OCI-LY3 (cell line): Measurements from ENCODE around the gene SRRM4.

Experiments
- H2AFZ ChIP-seq: fragments of 200-600, 300-600 bp; shearing (Covaris generic); 2 replicates; pipeline ENCODE4 v1.6.0; 2014; ENCODE audit warnings: antibody characterized with exemption, low read depth, low read length
- H3K27ac ChIP-seq: fragments of 200-600, 300-600 bp; sonication (generic); 2 replicates; pipeline ENCODE4 v1.5.1; 2014; ENCODE audit warnings: mild to moderate bottlenecking, low read length, moderate library complexity, mixed read lengths
- H3K27me3 ChIP-seq: fragments of 200-600, 300-600 bp; sonication (generic); 2 replicates; pipeline ENCODE4 v1.6.1; 2014; ENCODE audit warnings: low read depth, low read length, mixed read lengths
- H3K36me3 ChIP-seq: fragments of 200-600, 300-600 bp; sonication (generic); replicated peaks from 2 replicates; pipeline ENCODE3; 2014; ENCODE audit warnings: low read depth, low read length, mixed read lengths
- H3K4me1 ChIP-seq: fragments of 300-600, 200-600 bp; sonication (generic); 2 replicates; pipeline ENCODE4 v1.6.1; 2014; ENCODE audit warnings: low read length, mixed read lengths
- H3K4me2 ChIP-seq: fragments of 200-600, 300-600 bp; sonication (generic); 2 replicates; pipeline ENCODE4 v1.6.1; 2014; ENCODE audit warnings: low read length, mixed read lengths
- H3K4me3 ChIP-seq: fragments of 300-600, 200-600 bp; sonication (generic); 2 replicates; pipeline ENCODE4 v1.5.1; 2014; ENCODE audit warnings: antibody characterized with exemption, mild to moderate bottlenecking, low read length, moderate library complexity
- H3K79me2 ChIP-seq: fragments of 300-600, 200-600 bp; shearing (Covaris generic); 2 replicates; pipeline ENCODE4 v1.6.1; 2014; ENCODE audit warnings: mild to moderate bottlenecking, low read length, mixed read lengths
- H3K9ac ChIP-seq: fragments of 300-600, 200-600 bp; shearing (Covaris generic); 2 replicates; pipeline ENCODE4 v1.6.0; 2014; ENCODE audit warnings: mild to moderate bottlenecking, low read length, moderate library complexity
- H3K9me3 ChIP-seq: fragments of 200-600, 300-600 bp; shearing (Covaris generic); 2 replicates; pipeline ENCODE4 v1.6.1; 2014; ENCODE audit warnings: low read length, mixed read lengths; ENCODE audit not compliant: insufficient read depth
- H4K20me1 ChIP-seq: fragments of 200-600, 300-600 bp; sonication (generic); 2 replicates; pipeline ENCODE4 v1.6.1; 2016; ENCODE audit warnings: low read length, mixed read lengths; ENCODE audit not compliant: insufficient read depth
- CTCF ChIP-seq: fragments of 200-600, 300-600 bp; sonication (generic); IDR thresholded peaks from 2 replicates; pipeline ENCODE4 v1.5.1; 2014; ENCODE audit warnings: antibody characterized with exemption, low read length, low read depth
- EZH2phosphoT487 ChIP-seq: fragments of 200-600 bp; shearing (Covaris generic); IDR thresholded peaks from 2 replicates; pipeline ENCODE4 v1.6.1; 2018; ENCODE audit warnings: antibody characterized with exemption, mixed run types, low read depth

SRRM4 gene

GRCh38 chr12:119011231-119011630 is 29.9 kb downstream of the SRRM4 start:
- no peak overlapping the region for H3K27ac ChIP-seq
- no peak overlapping the region for H3K4me3 ChIP-seq
- H4K20me1 ChIP-seq, result no peaks in the 10 kb centered on the region
- no peaks in the 10 kb centered on the region for H3K4me1 ChIP-seq
- H3K9ac ChIP-seq, result no peak overlapping the region
- no peaks in the 10 kb centered on the region for H3K36me3 ChIP-seq
- no peak overlapping the region for H3K4me2 ChIP-seq
- no peak overlapping the region for H2AFZ ChIP-seq
- H3K9me3 ChIP-seq, result no peaks in the 10 kb centered on the region
- TF ChIP-seq CTCF (no peak), EZH2phosphoT487 (no peak)
- no peaks in the 10 kb centered on the region for H3K79me2 ChIP-seq
- H3K27me3 ChIP-seq, result no peaks in the 10 kb centered on the region

DNA sequence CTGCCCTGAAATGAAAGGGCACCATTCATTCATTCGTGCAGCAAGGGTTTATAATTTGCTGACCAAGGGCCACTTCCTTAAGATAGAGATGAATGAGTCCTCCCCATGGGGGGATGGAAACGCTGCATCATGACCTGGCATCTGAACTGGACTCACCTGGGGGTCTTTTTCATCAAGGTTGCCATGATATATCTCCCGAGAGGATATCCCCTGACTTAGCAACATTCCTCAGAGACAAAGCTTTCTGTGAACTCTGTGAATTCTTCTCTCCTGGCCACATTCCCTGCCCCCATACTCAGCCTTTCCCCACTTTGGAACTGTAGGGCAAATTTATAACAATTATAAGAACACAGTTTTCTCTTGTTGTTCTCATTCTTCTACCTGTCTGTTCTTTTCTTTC is 30.8 kb downstream of the SRRM4 start:
- no peak overlapping the region for H2AFZ ChIP-seq
- no peaks in the 10 kb centered on the region for H3K36me3 ChIP-seq
- no peak overlapping the region for H3K27ac ChIP-seq
- no peak overlapping the region for H3K4me2 ChIP-seq
- H3K79me2 ChIP-seq, result no peaks in the 10 kb centered on the region
- no peaks in the 10 kb centered on the region for H3K9me3 ChIP-seq
- no peaks in the 10 kb centered on the region for H3K27me3 ChIP-seq
- H3K4me1 ChIP-seq, result no peaks in the 10 kb centered on the region
- H3K9ac ChIP-seq, result no peak overlapping the region
- no peak overlapping the region for H3K4me3 ChIP-seq
- no peaks in the 10 kb centered on the region for H4K20me1 ChIP-seq
- TF ChIP-seq CTCF (no peak), EZH2phosphoT487 (no peak)

DNA sequence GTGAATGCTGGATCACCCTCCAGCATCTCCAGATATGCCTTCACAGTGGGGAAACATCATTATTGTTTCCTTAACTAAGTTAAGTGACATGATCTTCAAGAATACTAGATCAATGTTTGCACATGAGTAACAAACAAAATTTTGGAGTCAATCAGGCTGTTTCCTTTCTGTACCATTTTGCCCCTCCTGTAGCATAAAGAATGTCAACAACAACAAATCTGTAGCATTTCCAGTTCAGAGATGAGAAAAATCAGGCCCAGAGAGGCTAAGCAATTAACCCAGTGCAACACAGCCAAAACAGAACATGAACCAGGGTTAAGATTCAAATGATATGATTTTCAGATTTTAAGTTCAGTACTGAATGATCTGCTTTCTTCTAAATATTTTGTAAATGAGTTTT is 31.7 kb downstream of the SRRM4 start:
- Histone ChIP-seq H3K4me3 (no peak overlapping the region), H3K79me2 (no peaks in the 10 kb centered on the region), H2AFZ (no peak overlapping the region), H4K20me1 (no peaks in the 10 kb centered on the region), H3K4me2 (no peak overlapping the region), H3K4me1 (no peaks in the 10 kb centered on the region), H3K9me3 (no peaks in the 10 kb centered on the region), H3K27me3 (no peaks in the 10 kb centered on the region; the same call in 1 of the 2 replicates), H3K9ac (no peak overlapping the region), H3K27ac (no peak overlapping the region), H3K36me3 (no peaks in the 10 kb centered on the region)
- TF ChIP-seq CTCF (no peak), EZH2phosphoT487 (no peak)

- H3K4me3 ChIP-seq, result no peak overlapping the region
- H3K4me2 ChIP-seq, result no peak overlapping the region
- H3K27me3 ChIP-seq, result no peaks in the 10 kb centered on the region; the same call in 1 of the 2 replicates
- no peaks in the 10 kb centered on the region for H3K9me3 ChIP-seq
- TF ChIP-seq CTCF (no peak), EZH2phosphoT487 (no peak)
- H3K27ac ChIP-seq, result no peak overlapping the region
- no peak overlapping the region for H2AFZ ChIP-seq
- H3K36me3 ChIP-seq, result no peaks in the 10 kb centered on the region
- no peaks in the 10 kb centered on the region for H3K4me1 ChIP-seq
- H3K79me2 ChIP-seq, result no peaks in the 10 kb centered on the region
- no peaks in the 10 kb centered on the region for H4K20me1 ChIP-seq
- H3K9ac ChIP-seq, result no peak overlapping the region
Measured at GRCh38 chr12:119014368-119014767, 33.0 kb downstream of the SRRM4 start.
